IMR-90 (cell line): Measurements from ENCODE around the gene ZNF217. TPM values are rescaled to one million over a fixed set of nuclear protein-coding genes. Genes with fewer than 3 reads are reported as not detected.
A peak's percentile ranks its signal among the peaks of the same experiment; 100 is the strongest.
"Not testable (repeated sequence)": the region's sequence is repeated elsewhere in the genome, so short reads cannot be mapped to it uniquely, and the experiment has no call there.

Source experiments
- ATAC-seq: fragments of 200-7000 bp; cut with Tn5 transposase; 2 replicates; pipeline ENCODE4 v1.9.1; 2020; ENCODE audit warnings: low read depth, mild to moderate bottlenecking, moderate library complexity
- BruUV-seq: library from RNA; stranded (reverse); fragments of 400-500 nt; replicated peaks from 2 replicates; lab custom pipeline; 2021; lab: Mats Ljungman, UMichigan
- CTCF ChIA-PET: fragments of 300-600 bp; formaldehyde crosslinking; extraction: SDS; loops from one replicate; lab custom pipeline; 2021; ENCODE audit warnings: antibody characterized with exemption; lab: Yijun Ruan, JAX
- POLR2A ChIA-PET: fragments of 300-600 bp; sonication (Branson Sonifier 250); formaldehyde crosslinking; loops from one replicate; lab custom pipeline; 2022; ENCODE audit warnings: antibody characterized with exemption; ENCODE audit not compliant: unreplicated experiment; lab: Charles Lee
- DNase-seq: peaks from one replicate; pipeline ENCODE4 v3.0.0; 2013
- H2AFZ ChIP-seq: replicated peaks from 2 replicates; pipeline ENCODE3; 2013; ENCODE audit warnings: low read length, mild to moderate bottlenecking; ENCODE audit not compliant: poor library complexity
- H2AK5ac ChIP-seq: 2 replicates; pipeline ENCODE4 v1.6.1; 2013; ENCODE audit warnings: low read depth, low read length, inconsistent platforms
- H2AK9ac ChIP-seq: replicated peaks from 2 replicates; pipeline ENCODE3; 2013; ENCODE audit warnings: mild to moderate bottlenecking, low read depth, low read length, moderate library complexity; ENCODE audit not compliant: poor library complexity
- H2BK120ac ChIP-seq: 2 replicates; pipeline ENCODE4 v1.6.1; 2013; ENCODE audit warnings: low read depth, low read length, inconsistent platforms
- H2BK15ac ChIP-seq: 3 replicates; pipeline ENCODE4 v1.6.1; 2013; ENCODE audit warnings: low read depth, low read length, inconsistent platforms
- H2BK20ac ChIP-seq: 2 replicates; pipeline ENCODE4 v1.6.1; 2013; ENCODE audit warnings: low read depth, mild to moderate bottlenecking, inconsistent platforms, low read length, moderate library complexity
- H2BK5ac ChIP-seq: 2 replicates; pipeline ENCODE4 v1.6.1; 2013; ENCODE audit warnings: mild to moderate bottlenecking, low read depth, low read length, inconsistent platforms; ENCODE audit not compliant: poor library complexity, severe bottlenecking
- H3K14ac ChIP-seq: replicated peaks from 2 replicates; pipeline ENCODE4 v1.6.1; 2013; ENCODE audit warnings: low read depth, low read length, inconsistent platforms
- H3K18ac ChIP-seq: 2 replicates; pipeline ENCODE4 v1.6.1; 2013; ENCODE audit warnings: low read depth, low read length, control low read depth
- H3K23ac ChIP-seq: 2 replicates; pipeline ENCODE4 v1.6.1; 2013; ENCODE audit warnings: low read depth, low read length, inconsistent platforms
- H3K27ac ChIP-seq: 2 replicates; pipeline ENCODE4 v1.5.1; 2013; ENCODE audit warnings: mild to moderate bottlenecking, control low read depth, low read length; ENCODE audit not compliant: insufficient read depth
- H3K27me3 ChIP-seq: 2 replicates; pipeline ENCODE4 v1.6.1; 2013; ENCODE audit warnings: low read length; ENCODE audit not compliant: control insufficient read depth, insufficient read depth
- H3K36me3 ChIP-seq: 2 replicates; pipeline ENCODE4 v1.6.1; 2013; ENCODE audit warnings: low read length, mixed read lengths; ENCODE audit not compliant: control insufficient read depth, insufficient read depth
- H3K4ac ChIP-seq: 2 replicates; pipeline ENCODE4 v1.6.1; 2013; ENCODE audit warnings: low read depth, low read length, inconsistent platforms
- H3K4me1 ChIP-seq: 2 replicates; pipeline ENCODE4 v1.6.1; 2013; ENCODE audit warnings: low read length, mixed read lengths; ENCODE audit not compliant: control insufficient read depth, insufficient read depth
- H3K4me2 ChIP-seq: 2 replicates; pipeline ENCODE4 v1.6.1; 2013; ENCODE audit warnings: low read depth, mild to moderate bottlenecking, control low read depth, low read length, moderate library complexity
- H3K4me3 ChIP-seq: 2 replicates; pipeline ENCODE4 v1.5.1; 2013; ENCODE audit warnings: low read depth, mild to moderate bottlenecking, control low read depth, low read length, moderate library complexity; ENCODE audit not compliant: insufficient read depth
- H3K56ac ChIP-seq: 2 replicates; pipeline ENCODE4 v1.6.1; 2013; ENCODE audit warnings: low read length, inconsistent platforms; ENCODE audit not compliant: insufficient read depth; ENCODE audit errors: extremely low read depth
- H3K79me1 ChIP-seq, 2 experiments: 2 replicates each; pipeline ENCODE4 v1.6.1; 2013; ENCODE audit warnings: low read length in 2 of 2, inconsistent platforms in 1 of 2, low read depth in 1 of 2
- H3K9ac ChIP-seq: 2 replicates; pipeline ENCODE4 v1.6.1; 2013; ENCODE audit warnings: low read depth, low read length, control low read depth
- H3K9me1 ChIP-seq: 2 replicates; pipeline ENCODE4 v1.6.1; 2013; ENCODE audit warnings: low read length, inconsistent platforms; ENCODE audit not compliant: insufficient read depth
- H3K9me3 ChIP-seq: 2 replicates; pipeline ENCODE4 v1.6.1; 2013; ENCODE audit warnings: low read length; ENCODE audit not compliant: control insufficient read depth, insufficient read depth
- H4K20me1 ChIP-seq: 2 replicates; pipeline ENCODE4 v1.6.1; 2013; ENCODE audit warnings: low read length, inconsistent platforms; ENCODE audit not compliant: insufficient read depth
- H4K5ac ChIP-seq: 2 replicates; pipeline ENCODE4 v1.6.1; 2013; ENCODE audit warnings: mild to moderate bottlenecking, low read depth, low read length, control low read depth
- H4K8ac ChIP-seq, 2 experiments: 2 replicates each; pipeline ENCODE4 v1.6.1; 2013; ENCODE audit warnings: low read depth in 2 of 2, low read length in 2 of 2, control low read depth in 1 of 2, inconsistent platforms in 1 of 2
- H4K91ac ChIP-seq: 2 replicates; pipeline ENCODE4 v1.6.1; 2013; ENCODE audit warnings: low read depth, low read length, inconsistent platforms; ENCODE audit not compliant: insufficient read depth
- CHD1 ChIP-seq: IDR thresholded peaks from 2 replicates; pipeline ENCODE4 v1.6.1; 2012; ENCODE audit warnings: low read depth, low read length, improper control_type of control experiment
- WGBS, 2 experiments: methylation state at CpG; one replicate each; pipeline versions ENCODE4 v1.1.5 to v1.1.7; 2013; ENCODE audit warnings: missing lambda C conversion rate in 2 of 2; ENCODE audit not compliant: insufficient read length in 1 of 2; ENCODE audit errors: extremely low coverage in 2 of 2; 5-methylcytosine and 5-hydroxymethylcytosine counted together
- dilution Hi-C: fragments of 300-500 bp; cut with HindIII; formaldehyde crosslinking; loops from one replicate; pipeline ENCODE4 v1.14.3; 2018; ENCODE audit warnings: low sequenced_read_pairs; ENCODE audit not compliant: unreplicated experiment
- in situ Hi-C: fragments of 300-500 bp; cut with MboI; formaldehyde crosslinking; loops from 3 replicates; pipeline ENCODE4 v1.14.3; 2019; ENCODE audit warnings: low sequenced_read_pairs, inconsistent platforms, mixed read lengths
- intact Hi-C: fragments of 100-400 bp; cut with micrococcal nuclease; formaldehyde crosslinking; loops from 2 replicates; pipeline ENCODE4 v1.10.0; 2022
- polyA plus RNA-seq, 3 experiments: library from polyadenylated mRNA; depleted of rRNA; stranded (reverse); fragments of >200 nt; gene quantifications; 2 replicates each; pipeline ENCODE4 v1.2.3, GENCODE V29; 2012; ENCODE audit warnings: low replicate concordance in 1 of 3
- total RNA-seq: library from RNA; depleted of rRNA; stranded (reverse); fragments of >200 nt; gene quantifications from 2 replicates; pipeline ENCODE4 v1.2.3, GENCODE V29; 2012

The ZNF217 gene
- total and polyA plus RNA-seq, 2 of the 4 experiments (the other 2 are of a cell fraction) = 9.1 to 27.8 TPM

DNA sequence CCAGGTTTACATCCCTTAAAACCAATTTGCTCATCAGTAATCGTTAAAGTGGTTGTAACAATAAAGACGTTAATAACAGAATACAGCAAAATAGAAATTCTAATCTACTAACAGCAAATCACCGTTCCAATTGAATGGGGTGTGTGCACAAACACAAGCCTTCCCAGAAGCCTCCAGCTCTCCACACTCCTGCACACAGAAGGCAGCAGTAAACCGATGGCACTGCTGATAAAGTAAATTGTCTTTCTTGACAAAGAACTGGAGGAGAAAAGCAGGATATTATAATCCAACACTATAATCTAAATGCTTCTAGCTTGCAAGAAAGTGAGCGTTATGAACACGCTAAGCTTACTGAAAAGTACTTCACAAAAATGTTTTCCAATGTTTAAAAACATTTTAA, 7.0 kb downstream of the ZNF217 start:
- Histone ChIP-seq H3K36me3 (peaks cover 12% of the 10 kb centered on the region), H2AK9ac (no peak overlapping the region), H2AFZ (no peak overlapping the region), H3K9me3 (no peaks in the 10 kb centered on the region), H2BK15ac (no peak overlapping the region), H3K4me1 (peaks cover 12% of the 10 kb centered on the region), H4K20me1 (peaks cover 20% of the 10 kb centered on the region), H3K4me3 (no peak overlapping the region), H3K4ac (0 out of 2 replicates have a peak overlapping the region, but pooled peaks have one; percentile 29), H2BK5ac (peak overlapping the region; percentile 50), H2BK120ac (no peak overlapping the region; the same call in 1 of the 2 replicates), H3K56ac (no peak overlapping the region; the same call in 1 of the 2 replicates), H3K27me3 (no peaks in the 10 kb centered on the region), H4K91ac (no peak overlapping the region), H3K9me1 (peaks cover 13% of the 10 kb centered on the region), H3K4me2 (peak overlapping the region; percentile 22; the same call in 1 of the 2 replicates), H3K9ac (peak overlapping the region; percentile 33), H3K23ac (0 out of 2 replicates have a peak overlapping the region, but pooled peaks have one; percentile 60), H4K8ac (no peak overlapping the region; a peak in 1 of 4 replicates), H3K79me1 (peaks cover 4 to 12% of the 10 kb centered on the region in 2 experiments; a peak in 3 of 4 replicates), H3K27ac (peak overlapping the region; percentile 64; the same call in 1 of the 2 replicates), H3K14ac (0 out of 2 replicates have a peak overlapping the region, but pooled peaks have one; percentile 45), H2BK20ac (no peak overlapping the region), H2AK5ac (no peak overlapping the region), H4K5ac (peak overlapping the region; percentile 8; the same call in 1 of the 2 replicates), H3K18ac (no peak overlapping the region)
- no peak for ATAC-seq
- no TSS peak for BruUV-seq
- ChIA-PET POLR2A (no interaction called here), CTCF (no interaction called here)
- intact Hi-C loops = no loop called here
- dilution Hi-C loops = no loop called here
- no CpG with 5 or more reads among the region's 6 CpGs for WGBS, 2 experiments
- DNase-seq = no peak
- TF ChIP-seq CHD1 = no peak
- in situ Hi-C loops = loop anchor here (10.0 kb wide), 1 partner anchor 168 kb away; no protein-coding TSS in a partner anchor

DNA sequence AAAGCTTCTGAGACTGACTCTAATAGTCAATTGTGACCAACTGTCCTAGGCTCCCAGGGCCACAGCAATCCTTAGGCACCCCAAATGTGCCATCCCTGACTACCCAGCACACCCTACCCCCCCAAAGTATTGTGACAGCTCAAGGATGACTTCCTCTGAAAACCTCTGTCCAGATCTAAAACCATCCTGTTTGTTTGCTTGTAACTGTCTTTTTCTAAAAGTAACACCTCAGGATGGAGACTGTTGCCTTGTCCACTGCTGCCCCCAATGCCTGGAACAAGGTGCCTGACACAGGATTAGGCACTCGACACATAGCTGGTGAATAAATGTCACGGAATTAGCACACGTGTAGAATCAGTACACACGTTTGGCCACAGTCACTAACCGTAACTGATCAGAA, 7.7 kb downstream of the ZNF217 start:
- H2AFZ ChIP-seq, H2BK20ac ChIP-seq, intact Hi-C loops, H3K9ac ChIP-seq, H3K9me3 ChIP-seq, BruUV-seq, H3K4me3 ChIP-seq, H3K27me3 ChIP-seq, H3K18ac ChIP-seq, dilution Hi-C loops, H2BK15ac ChIP-seq, H2BK120ac ChIP-seq, H4K91ac ChIP-seq, DNase-seq, POLR2A ChIA-PET, H3K56ac ChIP-seq, ATAC-seq, H2AK9ac ChIP-seq: not testable (repeated sequence)
- Histone ChIP-seq H3K4ac (peak overlapping the region; percentile 62; the same call in 1 of the 2 replicates), H3K4me2 (peak overlapping the region; percentile 23; the same call in 1 of the 2 replicates), H3K36me3 (peaks cover 18% of the 10 kb centered on the region), H3K4me1 (peaks cover 16% of the 10 kb centered on the region), H3K14ac (peak overlapping the region; percentile 81; the same call in 1 of the 2 replicates), H3K23ac (peak overlapping the region; percentile 64; the same call in 1 of the 2 replicates), H3K79me1 (peaks cover 4 to 17% of the 10 kb centered on the region in 2 experiments; a peak in 3 of 4 replicates), H4K5ac (peak overlapping the region; percentile 54; the same call in 1 of the 2 replicates), H3K27ac (peak overlapping the region; percentile 69; the same call in 1 of the 2 replicates), H3K9me1 (peaks cover 18% of the 10 kb centered on the region), H4K20me1 (peaks cover 25% of the 10 kb centered on the region), H2BK5ac (peak overlapping the region; percentile 50), H2AK5ac (peak overlapping the region; percentile 66), H4K8ac (peak overlapping the region in 1 of 2 experiments; percentile 60; a peak in 1 of 4 replicates)
- in situ Hi-C loops = loop anchor here (10.0 kb wide), 1 partner anchor 169 kb away; no protein-coding TSS in a partner anchor
- no CpG with 5 or more reads among the region's 5 CpGs for WGBS, 2 experiments
- CTCF ChIA-PET = interaction anchor here (0.6 kb wide), 1 partner anchor 36 kb away, joined by 3 read pairs; no protein-coding TSS in a partner anchor
